HEK293T (cell line): ENCODE measurements around the gene DRICH1.

Experiments used
- ARNT ChIP-seq: fragments of 450-650 bp; IDR thresholded peaks from 2 replicates; pipeline ENCODE4 v1.6.1; 2017; ENCODE audit warnings: mild to moderate bottlenecking
- BHLHE40 ChIP-seq: fragments of 450-650 bp; IDR thresholded peaks from 2 replicates; pipeline ENCODE4 v1.6.1; 2016; ENCODE audit warnings: mild to moderate bottlenecking, moderate library complexity, borderline replicate concordance
- CTBP1 ChIP-seq: fragments of 450-650 bp; IDR thresholded peaks from 2 replicates; pipeline ENCODE4 v1.6.1; 2016; ENCODE audit warnings: borderline replicate concordance
- ELF4 ChIP-seq: fragments of 450-650 bp; IDR thresholded peaks from 2 replicates; pipeline ENCODE4 v1.6.1; 2017; ENCODE audit warnings: antibody characterized with exemption
- FOXA1 ChIP-seq: fragments of 450-650 bp; IDR thresholded peaks from 2 replicates; pipeline ENCODE4 v1.6.1; 2016; ENCODE audit warnings: mild to moderate bottlenecking
- FOXK2 ChIP-seq: fragments of 450-650 bp; IDR thresholded peaks from 2 replicates; pipeline ENCODE4 v1.6.1; 2016; ENCODE audit warnings: mild to moderate bottlenecking
- FOXM1 ChIP-seq: fragments of 450-650 bp; IDR thresholded peaks from 2 replicates; pipeline ENCODE4 v1.6.1; 2017; ENCODE audit warnings: mild to moderate bottlenecking, borderline replicate concordance
- HDGF ChIP-seq: fragments of 450-650 bp; IDR thresholded peaks from 2 replicates; pipeline ENCODE4 v1.6.1; 2017; ENCODE audit warnings: antibody characterized with exemption, borderline replicate concordance
- LEF1 ChIP-seq: fragments of 450-650 bp; IDR thresholded peaks from 2 replicates; pipeline ENCODE4 v1.6.1; 2017; ENCODE audit warnings: mild to moderate bottlenecking, borderline replicate concordance
- SP1 ChIP-seq: fragments of 450-650 bp; IDR thresholded peaks from 2 replicates; pipeline ENCODE4 v1.6.1; 2017
- SUZ12 ChIP-seq: fragments of 450-650 bp; IDR thresholded peaks from 2 replicates; pipeline ENCODE4 v1.6.1; 2016; ENCODE audit warnings: mild to moderate bottlenecking
- ZNF384 ChIP-seq: fragments of 450-650 bp; IDR thresholded peaks from 2 replicates; pipeline ENCODE4 v1.6.1; 2016

- no peak for TF ChIP-seq FOXA1
- TF ChIP-seq ELF4, result no peak
- TF ChIP-seq SP1, result no peak
- TF ChIP-seq FOXM1, result no peak
- TF ChIP-seq HDGF, result no peak
- no peak for TF ChIP-seq ZNF384
- TF ChIP-seq SUZ12, result no peak
- no peak for TF ChIP-seq ARNT
- TF ChIP-seq FOXK2, result no peak
- no peak for TF ChIP-seq LEF1
- no peak for TF ChIP-seq CTBP1
- TF ChIP-seq BHLHE40, result no peak
Measured at GRCh38 chr22:23652286-23652685, 20.2 kb upstream of the DRICH1 start.
